Osteocyte (in vitro differentiated cells): ENCODE measurements around the gene DAPK3. TPM values are rescaled to one million over a fixed set of nuclear protein-coding genes. Genes with fewer than 3 reads are reported as not detected.
"Not testable (repeated sequence)": the region's sequence is repeated elsewhere in the genome, so short reads cannot be mapped to it uniquely, and the experiment has no call there.

Source experiments
- DNase-seq: peaks from one replicate; pipeline ENCODE4 v3.0.0; 2021; ENCODE audit warnings: mixed read lengths; ENCODE audit not compliant: unreplicated experiment; ENCODE audit errors: extremely low spot score
- H3K27ac Mint-ChIP-seq: one replicate; pipeline ENCODE4 v1.8.0; 2021; ENCODE audit warnings: mild to moderate bottlenecking, mixed read lengths; ENCODE audit not compliant: unreplicated experiment
- H3K27me3 Mint-ChIP-seq: one replicate; pipeline ENCODE4 v1.8.0; 2021; ENCODE audit warnings: mixed read lengths; ENCODE audit not compliant: unreplicated experiment
- H3K36me3 Mint-ChIP-seq: one replicate; pipeline ENCODE4 v1.8.0; 2021; ENCODE audit warnings: mixed read lengths; ENCODE audit not compliant: unreplicated experiment
- H3K4me1 Mint-ChIP-seq: one replicate; pipeline ENCODE4 v1.8.0; 2021; ENCODE audit warnings: mixed read lengths; ENCODE audit not compliant: unreplicated experiment
- H3K4me3 Mint-ChIP-seq: one replicate; pipeline ENCODE4 v1.8.0; 2021; ENCODE audit warnings: mild to moderate bottlenecking, moderate library complexity, mixed read lengths; ENCODE audit not compliant: unreplicated experiment
- H3K9me3 Mint-ChIP-seq: one replicate; pipeline ENCODE4 v1.8.0; 2021; ENCODE audit warnings: mixed read lengths; ENCODE audit not compliant: unreplicated experiment
- CTCF ChIP-seq: fragments of 200-600 bp; sonication (generic); IDR thresholded peaks from 2 replicates; pipeline ENCODE4 v1.5.0; 2021; ENCODE audit warnings: antibody characterized with exemption, mild to moderate bottlenecking, moderate library complexity
- total RNA-seq: library from RNA; stranded (reverse); gene quantifications from 2 replicates; pipeline ENCODE4 v1.2.1, GENCODE V29; 2021

Gene DAPK3
- total RNA-seq, 1 donor from 2014 or later = 92.9 TPM

GRCh38 chr19:3963458-3964255, 7.2 kb downstream of the DAPK3 start:
- Mint-ChIP-seq H3K27ac (no peak overlapping the region), H3K9me3 (no peaks in the 10 kb centered on the region), H3K27me3 (no peaks in the 10 kb centered on the region), H3K4me1 (peaks cover 11% of the 10 kb centered on the region), H3K36me3 (peaks cover 21% of the 10 kb centered on the region), H3K4me3 (no peak overlapping the region)
- TF ChIP-seq CTCF = no peak
- no peak for DNase-seq

- Mint-ChIP-seq H3K27ac (no peak overlapping the region), H3K9me3 (no peaks in the 10 kb centered on the region), H3K36me3 (peaks cover 15% of the 10 kb centered on the region), H3K4me1 (no peaks in the 10 kb centered on the region), H3K27me3 (no peaks in the 10 kb centered on the region), H3K4me3 (no peak overlapping the region)
- TF ChIP-seq CTCF = no peak
- no peak for DNase-seq
Observed at GRCh38 chr19:3961007-3961406, 9.9 kb downstream of the DAPK3 start.

- Mint-ChIP-seq H3K9me3 (no peaks in the 10 kb centered on the region), H3K27me3 (no peaks in the 10 kb centered on the region), H3K4me1 (peaks cover 2% of the 10 kb centered on the region), H3K27ac (no peak overlapping the region), H3K4me3 (no peak overlapping the region), H3K36me3 (peaks cover 17% of the 10 kb centered on the region)
- DNase-seq = no peak
- no peak for TF ChIP-seq CTCF
Observed at GRCh38 chr19:3959766-3960131, 11.2 kb downstream of the DAPK3 start.

GRCh38 chr19:3958836-3959765, 11.8 kb downstream of the DAPK3 start:
- H3K4me3 Mint-ChIP-seq = no peak overlapping the region
- no peaks in the 10 kb centered on the region for H3K27me3 Mint-ChIP-seq
- H3K9me3 Mint-ChIP-seq = no peaks in the 10 kb centered on the region
- no peak for DNase-seq
- H3K4me1 Mint-ChIP-seq = peaks cover 3% of the 10 kb centered on the region
- H3K36me3 Mint-ChIP-seq = peaks cover 17% of the 10 kb centered on the region
- H3K27ac Mint-ChIP-seq = no peak overlapping the region
- no peak for TF ChIP-seq CTCF

- Mint-ChIP-seq H3K4me1 (peaks cover 13% of the 10 kb centered on the region), H3K4me3 (no peak overlapping the region), H3K27ac (no peak overlapping the region), H3K9me3 (no peaks in the 10 kb centered on the region), H3K27me3 (no peaks in the 10 kb centered on the region), H3K36me3 (peaks cover 9% of the 10 kb centered on the region)
- TF ChIP-seq CTCF = no peak
- no peak for DNase-seq
Observed at GRCh38 chr19:3955688-3956087, 15.2 kb downstream of the DAPK3 start.

- not testable (repeated sequence) for H3K27me3 Mint-ChIP-seq, DNase-seq, H3K27ac Mint-ChIP-seq, H3K4me3 Mint-ChIP-seq, H3K36me3 Mint-ChIP-seq, H3K9me3 Mint-ChIP-seq
- H3K4me1 Mint-ChIP-seq = peaks cover 13% of the 10 kb centered on the region
Observed at GRCh38 chr19:3955276-3955675, 15.6 kb downstream of the DAPK3 start.
